GM12874 (cell line): ENCODE results near the gene SNRPB2.

Experiments used
- CTCF ChIP-seq: IDR thresholded peaks from 2 replicates; pipeline ENCODE4 v1.5.1; 2011; ENCODE audit warnings: low read depth, mild to moderate bottlenecking, control low read depth, low read length, moderate library complexity; ENCODE audit not compliant: insufficient read depth

SNRPB2 gene

GRCh38 chr20:16749573-16749972 is 19.7 kb downstream of the SNRPB2 start:
- TF ChIP-seq CTCF = no peak

- TF ChIP-seq CTCF = no peak
Observed at GRCh38 chr20:16752082-16752481, 22.3 kb downstream of the SNRPB2 start.

- no peak for TF ChIP-seq CTCF
Observed at GRCh38 chr20:16752901-16753300, 23.1 kb downstream of the SNRPB2 start.

GRCh38 chr20:16758454-16759180 is 28.8 kb downstream of the SNRPB2 start:
- TF ChIP-seq CTCF = no peak

- no peak for TF ChIP-seq CTCF
Observed at GRCh38 chr20:16759181-16759563, 29.3 kb downstream of the SNRPB2 start.

- TF ChIP-seq CTCF = no peak
Observed at GRCh38 chr20:16760431-16761304, 30.8 kb downstream of the SNRPB2 start.

GRCh38 chr20:16761305-16761829 is 31.5 kb downstream of the SNRPB2 start:
- TF ChIP-seq CTCF = peak; percentile 52
